DMS 273 treated with DMSO at 0.1 percent for 48 hours (cell line): ENCODE data around the gene ETV7.

Source experiments
- DNase-seq: peaks from one replicate; lab custom pipeline; 2025; lab: John Stamatoyannopoulos, UW

Gene ETV7

DNA sequence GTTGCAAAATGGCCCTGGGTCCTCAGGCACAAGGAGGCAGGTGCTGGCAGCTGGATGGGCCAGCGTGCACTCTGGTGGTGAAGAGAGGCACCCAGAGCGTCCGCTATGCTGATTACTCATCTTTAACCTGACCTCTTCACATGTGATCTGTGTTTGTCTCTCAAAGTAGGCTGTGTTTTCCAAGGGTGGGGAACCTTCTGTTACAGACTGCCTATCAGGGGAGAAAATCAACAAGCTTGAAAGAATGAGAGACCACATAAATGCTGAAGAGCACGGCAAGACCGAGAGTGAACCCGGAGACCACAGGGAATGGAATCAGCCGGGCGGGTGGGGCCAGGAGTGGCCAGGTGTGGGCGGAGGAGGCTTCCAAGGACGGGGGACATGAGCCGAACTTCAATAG, 67.0 kb downstream of the ETV7 start:
- DNase-seq: no peak

DNA sequence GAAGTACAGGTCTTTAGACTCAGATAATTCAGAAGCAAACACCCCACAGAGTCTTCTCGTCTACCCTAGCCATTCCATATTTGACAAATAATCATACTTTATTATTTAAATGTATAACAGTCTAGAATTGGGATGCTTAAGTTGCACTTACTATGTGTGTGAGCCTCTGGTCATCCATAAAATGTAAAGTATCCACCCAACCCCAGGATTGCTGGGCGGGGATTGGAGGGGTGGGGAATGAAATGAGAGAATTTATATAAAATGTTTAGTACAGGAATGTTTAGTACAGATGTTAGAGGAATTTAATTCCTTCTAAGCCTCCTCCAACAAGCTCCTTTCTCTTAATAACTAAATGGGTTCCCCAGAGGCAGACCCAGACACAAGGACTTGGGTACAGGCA, 67.6 kb downstream of the ETV7 start:
- DNase-seq: no peak

DNA sequence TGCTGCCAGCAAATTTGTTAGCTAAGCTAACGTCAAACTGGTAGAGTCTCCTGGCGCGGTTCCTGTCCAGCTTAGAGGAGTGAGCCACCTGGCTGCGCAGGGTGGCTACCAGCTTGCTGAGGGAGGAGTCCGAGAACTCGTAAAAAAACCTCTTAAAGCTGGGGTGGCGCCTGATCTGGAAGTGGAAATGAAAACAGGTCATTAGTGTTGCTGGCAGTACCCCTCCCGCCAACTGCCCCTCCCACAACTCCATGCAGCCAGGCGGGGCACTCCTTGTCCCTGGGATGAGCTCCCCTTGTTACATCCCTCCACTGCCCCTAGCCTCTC, 68.1 kb downstream of the ETV7 start:
- DNase-seq: peak; percentile 71

DNA sequence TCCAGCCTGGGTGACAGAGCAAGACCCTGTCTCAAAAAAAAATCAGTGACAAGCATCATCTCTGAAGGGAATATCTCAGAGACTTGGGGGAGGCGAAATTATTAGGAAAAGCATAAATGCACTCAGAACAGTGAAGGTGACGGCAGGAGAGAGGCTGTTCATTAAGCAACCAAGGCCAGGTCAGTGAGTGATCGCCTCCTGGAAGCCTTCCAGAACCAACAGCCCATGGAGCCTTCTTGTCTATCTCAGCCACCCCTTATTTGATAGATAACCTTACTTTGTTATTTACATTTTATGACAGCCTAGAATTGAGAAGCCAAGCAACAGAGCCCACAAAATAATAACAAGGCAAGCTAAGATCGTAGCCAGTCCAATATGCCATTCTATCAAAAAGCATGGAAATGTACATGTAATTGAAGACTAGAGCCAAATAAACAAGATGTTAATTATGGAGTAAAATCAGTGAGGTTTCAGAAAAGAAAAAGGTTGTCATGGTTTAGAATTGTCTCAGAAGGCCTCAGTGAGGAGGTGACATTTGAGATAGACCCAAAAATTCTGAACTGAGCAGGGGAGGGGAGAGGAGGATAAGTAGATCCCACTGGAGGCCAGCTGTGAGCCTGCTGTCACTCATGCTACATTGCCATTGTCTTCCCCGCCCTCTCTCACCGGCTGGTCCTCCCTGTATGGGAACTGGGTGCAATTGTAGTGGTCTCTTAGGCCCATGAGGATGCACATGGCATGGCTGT, 68.6 kb downstream of the ETV7 start:
- no peak for DNase-seq

DNA sequence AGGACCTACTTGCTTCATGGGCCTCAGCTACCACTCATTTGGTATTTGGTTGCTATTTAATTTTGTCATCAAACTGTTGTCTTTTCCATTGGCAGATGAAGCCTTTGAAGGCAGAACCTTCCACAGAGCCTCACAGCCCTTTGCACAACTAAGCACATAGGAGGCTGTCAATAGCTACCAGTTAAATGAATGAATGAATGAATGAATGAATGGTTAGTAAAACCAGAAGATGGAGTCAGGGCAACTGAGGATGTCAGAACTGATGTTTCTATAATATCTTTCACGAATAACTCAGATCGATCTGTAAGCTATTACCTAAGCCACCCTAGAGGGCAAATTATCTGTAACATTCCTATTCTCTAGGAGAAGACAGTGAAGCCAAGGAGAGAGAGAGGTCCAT, 69.8 kb downstream of the ETV7 start:
- no peak for DNase-seq
